PC-3 (cell line): ENCODE data around the gene NOC2L. TPM values are rescaled to one million over a fixed set of nuclear protein-coding genes. Genes with fewer than 3 reads are reported as not detected.

Experiments
- ATAC-seq: fragments of 200-7000 bp; cut with Tn5 transposase; 2 replicates; pipeline ENCODE4 v1.9.1; 2020; ENCODE audit warnings: mild to moderate bottlenecking, moderate library complexity
- BruUV-seq: library from RNA; stranded (reverse); fragments of 400-500 nt; replicated peaks from 2 replicates; lab custom pipeline; 2021; lab: Mats Ljungman, UMichigan
- CTCF ChIA-PET: fragments of 300-600 bp; sonication (Branson Sonifier 250); formaldehyde crosslinking; loops from one replicate; lab custom pipeline; 2022; ENCODE audit warnings: antibody characterized with exemption; lab: Charles Lee
- POLR2A ChIA-PET: fragments of 300-600 bp; sonication (Branson Sonifier 250); formaldehyde crosslinking; loops from one replicate; lab custom pipeline; 2022; ENCODE audit warnings: antibody characterized with exemption; ENCODE audit not compliant: unreplicated experiment; lab: Charles Lee
- DNase-seq: peaks from one replicate; pipeline ENCODE4 v3.0.0-alpha.2; 2015
- H2AFZ ChIP-seq: fragments of 300-600 bp; sonication (generic); 2 replicates; pipeline ENCODE4 v1.6.0; 2016; ENCODE audit warnings: antibody characterized with exemption, low read length
- H3F3A ChIP-seq: fragments of 300-600 bp; sonication (generic); one replicate; pipeline ENCODE4 v1.6.0; 2017; ENCODE audit warnings: antibody characterized with exemption, low read length, control low read depth, mild to moderate bottlenecking; ENCODE audit not compliant: unreplicated experiment
- H3K27ac ChIP-seq: fragments of 300-600 bp; sonication (generic); 2 replicates; pipeline ENCODE4 v1.5.1; 2016; ENCODE audit warnings: mild to moderate bottlenecking, low read length
- H3K27me3 ChIP-seq: fragments of 300-600 bp; sonication (generic); 2 replicates; pipeline ENCODE4 v1.6.1; 2016; ENCODE audit warnings: low read length, mixed read lengths
- H3K36me3 ChIP-seq: fragments of 300-600 bp; sonication (generic); 2 replicates; pipeline ENCODE4 v1.6.1; 2016; ENCODE audit warnings: low read depth, mixed run types, low read length, mixed read lengths
- H3K4me1 ChIP-seq: fragments of 300-600 bp; sonication (generic); 2 replicates; pipeline ENCODE4 v1.5.1; 2016; ENCODE audit warnings: low read length; ENCODE audit not compliant: insufficient read depth
- H3K4me2 ChIP-seq: fragments of 300-600 bp; sonication (generic); 2 replicates; pipeline ENCODE4 v1.6.0; 2016; ENCODE audit warnings: low read length
- H3K4me3 ChIP-seq: fragments of 300-600 bp; sonication (generic); 2 replicates; pipeline ENCODE4 v1.5.1; 2016; ENCODE audit warnings: mild to moderate bottlenecking, low read length, mixed read lengths
- H3K79me2 ChIP-seq: fragments of 300-600 bp; sonication (generic); 2 replicates; pipeline ENCODE4 v1.6.1; 2017; ENCODE audit warnings: low read length, mixed read lengths
- H3K9ac ChIP-seq: fragments of 300-600 bp; sonication (generic); 2 replicates; pipeline ENCODE4 v1.6.0; 2016; ENCODE audit warnings: mild to moderate bottlenecking, low read length
- H3K9me2 ChIP-seq: fragments of 300-600 bp; sonication (generic); replicated peaks from 2 replicates; pipeline ENCODE4 v1.6.1; 2016; ENCODE audit warnings: mixed run types, low read length, mixed read lengths
- H3K9me3 ChIP-seq: fragments of 300-600 bp; sonication (generic); 2 replicates; pipeline ENCODE4 v1.6.1; 2016; ENCODE audit warnings: low read length, mixed read lengths
- H4K20me1 ChIP-seq: fragments of 300-600 bp; sonication (generic); 2 replicates; pipeline ENCODE4 v1.6.1; 2016; ENCODE audit warnings: low read length, mixed read lengths
- CTCF ChIP-seq: fragments of 300-600 bp; sonication (generic); conservative IDR thresholded peaks from 2 replicates; pipeline ENCODE4 v1.5.1; 2017; ENCODE audit warnings: antibody characterized with exemption, low read depth, mild to moderate bottlenecking, low read length
- EZH2 ChIP-seq: fragments of 300-600 bp; sonication (generic); IDR thresholded peaks from one replicate; pipeline ENCODE4 v1.6.1; 2017; ENCODE audit warnings: antibody characterized with exemption, mild to moderate bottlenecking, low read length; ENCODE audit not compliant: unreplicated experiment
- EZH2phosphoT487 ChIP-seq: fragments of 300-600 bp; sonication (generic); IDR thresholded peaks from 2 replicates; pipeline ENCODE4 v1.6.1; 2018; ENCODE audit warnings: mild to moderate bottlenecking, antibody characterized with exemption, low read length, borderline replicate concordance
- intact Hi-C: fragments of 100-400 bp; cut with micrococcal nuclease; formaldehyde crosslinking; loops from 2 replicates; pipeline ENCODE4 v1.9.0; 2023
- total RNA-seq: library from RNA; depleted of rRNA; stranded (reverse); fragments of >200 nt; gene quantifications from 2 replicates; pipeline ENCODE4 v1.2.3, GENCODE V29; 2014

Gene NOC2L
- total RNA-seq, 1 experiment from 2014 or later = 262 TPM

GRCh38 chr1:1003618-1004419 lies 44.8 kb upstream of the NOC2L start:
- H3F3A ChIP-seq = no peaks in the 10 kb centered on the region
- no peak for ATAC-seq
- CTCF ChIA-PET = no interaction called here
- no peaks in the 10 kb centered on the region for H3K27me3 ChIP-seq
- H3K4me3 ChIP-seq = no peak overlapping the region
- H3K4me2 ChIP-seq = no peak overlapping the region
- H3K4me1 ChIP-seq = peaks cover 20% of the 10 kb centered on the region
- no TSS peak for BruUV-seq
- POLR2A ChIA-PET = interaction anchor here (0.6 kb wide), 2 partner anchors 9 to 19 kb away, joined by 3 to 6 read pairs; partner anchors contain the start of gene ISG15
- no peak overlapping the region for H3K9ac ChIP-seq
- no peaks in the 10 kb centered on the region for H3K9me2 ChIP-seq
- peaks cover 34% of the 10 kb centered on the region for H3K79me2 ChIP-seq
- no peak for TF ChIP-seq CTCF
- TF ChIP-seq EZH2 = no peak
- TF ChIP-seq EZH2phosphoT487 = no peak
- no peak overlapping the region for H2AFZ ChIP-seq
- H4K20me1 ChIP-seq = peaks cover 5% of the 10 kb centered on the region
- no peak overlapping the region for H3K27ac ChIP-seq
- no peaks in the 10 kb centered on the region for H3K9me3 ChIP-seq
- DNase-seq = no peak
- no peaks in the 10 kb centered on the region for H3K36me3 ChIP-seq
- intact Hi-C loops = no loop called here

DNA sequence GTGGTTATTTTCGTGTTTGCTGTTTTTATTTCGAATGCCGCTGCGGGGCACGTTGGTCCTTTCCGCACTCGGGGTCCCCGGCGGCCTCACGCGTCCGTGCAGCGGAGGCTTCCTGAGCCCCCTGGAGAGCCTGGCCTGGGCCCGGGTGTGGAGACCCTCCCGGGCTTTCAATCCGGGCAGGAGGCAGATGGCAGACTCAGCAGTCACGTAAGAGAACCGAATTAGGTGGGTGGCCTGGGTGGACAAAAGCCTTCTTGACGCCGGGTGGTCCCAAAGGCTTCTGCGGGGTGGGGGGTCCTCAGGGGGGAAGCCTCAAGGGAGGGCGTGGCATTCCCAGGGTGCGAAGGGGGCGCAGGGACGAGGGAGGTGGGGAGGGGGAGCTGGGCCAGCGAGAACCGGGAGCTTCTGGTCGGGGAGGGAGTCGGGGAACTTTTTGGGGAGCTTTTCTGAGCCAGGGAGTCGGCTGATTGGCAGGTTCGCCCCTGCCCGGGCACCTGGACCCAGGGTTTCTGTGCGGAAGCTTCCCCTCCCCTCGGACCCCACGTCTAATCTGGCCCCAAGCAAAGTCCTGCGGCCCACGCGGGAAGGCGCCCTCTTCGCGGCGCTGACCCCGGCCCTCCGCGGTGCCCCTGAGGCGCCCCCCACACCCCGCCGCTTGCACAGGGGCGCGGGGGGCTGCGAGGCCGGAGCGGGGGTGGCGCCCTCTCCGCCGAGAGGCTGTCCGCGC lies 42.2 kb upstream of the NOC2L start:
- TF ChIP-seq CTCF = no peak
- no peak for TF ChIP-seq EZH2
- no peak for TF ChIP-seq EZH2phosphoT487
- Histone ChIP-seq H3K36me3 (no peaks in the 10 kb centered on the region), H3K4me2 (peak overlapping the region; percentile 89), H3K27me3 (no peaks in the 10 kb centered on the region), H3K4me1 (peaks cover 12% of the 10 kb centered on the region), H3F3A (no peaks in the 10 kb centered on the region), H3K79me2 (peaks cover 48% of the 10 kb centered on the region), H3K9ac (peak overlapping the region; percentile 97), H3K27ac (peak overlapping the region; percentile 96), H2AFZ (no peak overlapping the region), H3K9me3 (no peaks in the 10 kb centered on the region), H3K4me3 (peak overlapping the region; percentile 93), H3K9me2 (no peaks in the 10 kb centered on the region), H4K20me1 (peaks cover 22% of the 10 kb centered on the region)
- intact Hi-C loops = no loop called here
- no peak for DNase-seq
- ChIA-PET CTCF (interaction anchor here (0.6 kb wide), 1 partner anchor 19 kb away, joined by 4 read pairs; the partner anchor contains the start of gene AGRN), POLR2A (interaction anchor here (0.6 to 1.6 kb wide), 2 partner anchors 13 to 372 kb away, joined by 4 to 8 read pairs; no protein-coding TSS in a partner anchor)
- BruUV-seq = no TSS peak
- peak; percentile 0 for ATAC-seq
